KG1 (cell line): ENCODE data around the gene KRTAP4-11.
"Not testable (repeated sequence)": the region's sequence is repeated elsewhere in the genome, so short reads cannot be mapped to it uniquely, and the experiment has no call there.

Experiments
- DNase-seq: peaks from one replicate; lab custom pipeline; 2025; lab: John Stamatoyannopoulos, UW

KRTAP4-11 gene

DNA sequence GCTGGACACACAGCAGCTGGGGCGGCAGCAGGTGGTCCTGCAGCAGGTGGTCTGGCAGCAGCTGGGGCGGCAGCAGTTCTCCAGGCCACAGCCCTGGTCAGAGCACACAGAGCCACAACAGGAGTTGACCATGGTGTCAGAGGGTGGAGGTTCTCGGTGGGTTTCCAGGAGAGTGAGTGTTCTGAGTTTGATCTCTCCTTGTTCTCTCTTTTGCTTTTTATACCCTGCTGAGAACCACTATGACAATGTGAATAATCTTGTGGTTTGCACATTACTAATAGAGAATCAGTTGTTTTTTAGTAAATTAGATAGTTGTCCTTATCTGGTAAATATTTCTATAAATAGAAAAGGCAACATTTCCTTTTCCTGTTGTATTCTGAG lies 5.8 kb upstream of the KRTAP4-11 start, which contains the start of gene KRTAP4-12:
TSS of gene KRTAP4-12 (minus strand) at position 192 of the 381 bp plus-strand sequence. CDS start at position 132, 60 bp downstream.
- DNase-seq, result not testable (repeated sequence)

DNA sequence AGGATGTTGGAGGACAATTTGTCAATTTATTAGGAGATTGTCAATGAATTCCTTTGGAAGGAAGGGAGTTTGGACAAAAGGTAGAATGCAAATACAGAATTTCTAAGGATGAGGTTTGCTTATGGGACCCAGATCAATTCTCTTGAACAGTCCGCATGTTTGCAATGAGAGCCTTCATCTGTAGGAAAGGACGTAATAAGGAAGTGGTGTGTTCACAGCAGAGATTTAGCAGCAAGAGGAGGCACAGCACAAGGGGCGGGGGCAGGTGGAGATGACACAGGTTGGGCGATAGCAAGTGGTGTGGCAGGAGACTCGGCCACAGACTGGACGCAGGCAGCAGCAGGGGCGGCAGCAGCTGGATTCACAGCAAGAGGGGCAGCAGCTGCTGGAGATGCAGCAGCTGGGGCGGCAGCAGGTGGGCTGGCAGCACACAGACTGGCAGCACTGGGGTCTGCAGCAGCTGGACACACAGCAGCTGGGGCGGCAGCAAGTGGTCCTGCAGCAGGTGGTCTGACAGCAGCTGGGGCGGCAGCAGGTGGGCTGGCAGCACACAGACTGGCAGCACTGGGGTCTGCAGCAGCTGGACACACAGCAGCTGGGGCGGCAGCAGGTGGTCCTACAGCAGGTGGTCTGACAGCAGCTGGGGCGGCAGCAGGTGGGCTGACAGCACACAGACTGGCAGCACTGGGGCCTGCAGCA lies 5.3 kb upstream of the KRTAP4-11 start:
- not testable (repeated sequence) for DNase-seq

DNA sequence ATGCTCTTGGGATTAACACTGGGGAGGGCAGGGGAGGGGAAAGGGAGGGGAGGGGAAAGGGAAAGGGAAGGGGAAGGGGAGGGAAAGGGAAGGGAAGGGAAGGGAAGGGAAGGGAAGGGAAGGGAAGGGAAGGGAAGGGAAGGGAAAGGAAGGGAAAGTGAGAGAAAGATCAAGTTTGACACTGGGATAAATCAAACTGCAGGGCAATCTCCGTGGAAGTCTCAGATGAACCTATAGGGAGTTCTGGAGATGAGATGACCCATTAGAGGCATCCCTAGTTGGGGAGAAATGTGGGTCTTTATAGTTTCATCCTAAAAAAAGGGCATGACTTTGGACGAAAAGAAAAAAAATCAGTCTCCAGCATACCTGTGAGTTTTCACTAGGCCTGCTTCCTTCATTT lies 3.6 kb upstream of the KRTAP4-11 start:
- no peak for DNase-seq

DNA sequence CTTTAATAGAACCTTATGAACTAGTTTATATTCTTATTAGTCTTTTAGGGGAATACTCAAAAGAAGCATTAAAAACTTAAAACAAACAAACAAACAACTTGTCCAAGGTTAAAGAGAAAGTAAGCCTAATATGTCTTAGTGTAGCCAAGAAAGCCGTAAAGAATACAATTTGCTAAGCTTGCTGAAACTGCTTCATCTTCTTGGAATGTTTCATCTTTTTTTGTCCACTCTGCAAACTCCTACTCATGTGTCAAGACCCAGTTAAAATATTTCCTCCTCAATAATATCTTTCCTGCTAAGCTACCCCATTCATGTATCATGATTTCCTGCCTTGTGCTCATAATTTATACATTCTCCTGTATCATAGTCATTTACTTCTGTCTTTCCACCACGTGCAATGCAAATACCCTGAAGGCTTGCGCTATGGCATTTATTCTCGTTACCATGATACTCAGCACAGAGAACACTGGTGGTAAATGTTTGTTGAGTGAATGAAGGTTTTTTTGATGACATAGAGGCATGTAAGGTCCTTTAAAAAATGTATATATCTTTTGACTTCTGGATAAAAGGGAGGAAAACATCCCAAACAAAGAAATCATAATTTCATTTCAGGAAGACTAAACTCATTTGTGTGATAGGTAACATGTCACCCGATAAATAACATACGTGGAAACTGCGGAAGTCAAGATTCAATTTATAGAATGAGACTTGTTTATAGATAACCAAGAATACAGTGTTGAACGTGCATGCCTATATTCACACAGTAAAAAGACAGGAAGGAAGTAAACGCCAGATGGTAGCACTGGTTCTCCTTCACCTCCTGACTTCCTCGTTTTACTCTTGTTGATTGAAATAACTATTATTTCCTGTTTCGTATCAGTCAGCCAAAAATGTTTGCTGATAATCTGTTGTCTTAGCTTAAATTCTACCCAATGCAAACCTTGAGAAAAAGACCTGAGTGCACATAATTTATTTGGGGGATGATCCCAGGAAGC lies 1.8 kb upstream of the KRTAP4-11 start:
- DNase-seq, result peak; percentile 32

DNA sequence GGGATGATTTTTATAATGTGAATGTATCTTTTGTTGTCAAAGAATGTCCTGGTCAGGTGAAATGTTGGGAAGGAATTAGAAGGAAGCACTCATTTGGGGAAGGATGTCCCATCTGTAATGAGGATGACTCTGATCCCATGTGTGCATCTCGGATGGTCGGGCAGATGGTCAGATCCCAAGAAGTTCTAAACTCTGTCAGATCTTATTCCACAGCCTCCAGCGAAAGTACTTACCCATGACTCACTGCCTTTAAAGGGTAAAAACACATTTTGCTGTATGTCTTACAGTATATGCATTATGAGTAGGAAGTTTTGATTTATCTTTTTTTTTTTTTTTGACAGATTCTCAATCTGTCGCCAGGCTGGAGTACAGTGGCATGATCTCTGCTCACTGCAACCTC lies 548 bp upstream of the KRTAP4-11 start:
- DNase-seq, result no peak

DNA sequence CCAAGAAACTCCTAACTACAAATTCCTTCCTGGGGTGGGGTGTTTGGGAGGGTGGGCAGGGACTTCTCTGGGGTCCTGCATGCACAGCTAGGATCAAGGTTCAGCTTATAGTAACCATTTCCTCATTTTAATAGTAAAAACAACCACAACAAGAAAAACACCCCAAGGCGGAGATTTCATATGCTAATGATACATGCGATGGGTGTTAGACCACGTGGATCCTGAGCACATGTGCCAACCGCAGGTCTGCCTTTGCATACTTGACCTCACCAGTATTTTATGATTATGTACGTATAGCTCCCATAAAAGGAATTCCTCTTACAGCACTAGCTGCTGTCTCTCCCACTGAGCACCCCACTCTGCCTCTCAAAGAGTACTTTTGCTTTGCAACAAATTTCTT lies 1.9 kb downstream of the KRTAP4-11 start:
- DNase-seq, result no peak

DNA sequence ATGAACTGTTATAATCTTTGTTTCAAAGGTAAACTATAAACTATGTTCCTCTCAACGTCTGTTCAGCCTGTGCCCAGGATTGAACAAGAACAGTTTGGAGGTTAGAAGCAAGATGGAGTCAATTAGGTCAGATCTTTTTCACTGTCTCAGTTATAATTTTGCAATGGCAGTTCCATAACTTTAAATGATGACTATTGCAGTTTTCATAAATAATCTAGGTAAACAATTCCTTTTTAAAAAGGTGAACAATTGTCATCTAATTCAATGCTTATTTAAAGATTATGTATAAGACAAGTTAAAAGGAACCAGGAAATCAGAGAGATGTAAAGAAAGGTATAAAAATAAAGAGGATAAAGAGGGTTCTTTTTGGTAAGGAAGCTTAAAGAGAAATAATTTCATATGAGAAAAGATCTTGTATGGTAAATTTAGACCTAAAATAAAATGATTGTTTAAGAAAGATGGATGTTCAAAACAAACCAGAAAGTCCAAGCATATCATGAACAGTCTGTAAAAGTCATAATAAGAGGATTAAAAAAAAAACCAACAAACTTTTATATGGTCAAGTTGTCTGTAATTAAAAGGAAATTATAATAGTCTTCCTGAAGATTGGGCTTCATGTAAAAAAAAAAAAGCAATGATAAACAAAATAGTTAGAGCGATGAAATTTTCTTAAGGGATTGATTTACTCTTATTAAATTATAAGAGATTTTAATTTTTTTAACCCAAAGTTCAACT lies 6.9 kb downstream of the KRTAP4-11 start:
- DNase-seq, result no peak

DNA sequence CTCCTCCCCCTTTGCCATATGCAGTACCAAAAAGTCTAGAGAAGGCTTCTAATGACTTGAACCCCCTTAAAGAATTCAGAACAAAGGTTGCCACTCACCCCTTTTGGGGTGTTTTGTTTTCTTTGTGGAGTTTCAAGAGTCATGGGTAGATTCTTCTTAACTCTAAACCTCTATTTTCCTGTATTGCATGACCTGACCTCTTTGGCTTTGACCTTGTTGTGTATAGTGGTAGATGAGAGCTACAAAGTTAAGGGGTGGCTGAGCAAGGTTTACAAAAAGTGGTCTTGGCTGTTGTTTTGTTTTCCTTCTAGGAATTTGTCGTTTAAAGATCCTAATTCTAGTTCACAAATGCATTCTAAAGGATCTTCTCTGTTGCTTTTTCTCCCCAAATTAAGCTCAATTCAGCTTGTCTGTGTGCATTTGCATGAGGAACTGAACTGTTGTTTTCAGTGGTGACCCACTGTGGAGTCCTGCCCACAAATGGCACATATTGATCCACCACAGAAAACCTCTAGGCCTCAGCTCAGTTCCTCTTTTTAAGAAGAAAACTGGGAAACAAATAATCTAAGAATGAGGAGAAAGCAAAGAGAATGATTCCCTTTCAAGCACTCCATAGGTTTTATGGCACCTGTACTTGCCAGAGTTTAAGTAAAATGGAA lies 9.3 kb downstream of the KRTAP4-11 start:
- not testable (repeated sequence) for DNase-seq

DNA sequence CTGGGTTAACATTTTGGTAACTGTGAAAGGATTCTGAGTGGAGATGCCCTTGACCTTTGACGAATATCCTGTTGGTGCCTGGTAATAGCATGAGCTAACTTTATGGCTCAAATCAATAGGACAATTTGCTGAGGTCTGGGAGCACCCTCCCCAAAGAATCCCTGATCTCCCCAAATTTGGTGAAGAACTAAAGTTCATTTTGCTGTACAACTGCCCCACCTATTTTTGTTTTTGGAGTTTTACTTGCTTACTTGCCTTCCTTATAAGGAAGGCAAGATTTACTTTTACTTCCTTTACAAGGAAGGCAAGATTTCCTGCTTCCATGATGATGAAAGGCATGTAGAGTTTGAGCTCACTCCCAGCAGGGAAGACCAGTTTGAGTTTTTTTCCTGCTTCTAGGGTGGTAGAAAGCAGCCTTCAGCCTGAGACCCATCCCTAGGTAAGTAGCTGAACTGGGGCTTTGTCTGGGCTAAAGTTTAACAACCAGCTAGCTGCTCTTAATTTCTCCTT lies 10.2 kb downstream of the KRTAP4-11 start:
- no peak for DNase-seq

DNA sequence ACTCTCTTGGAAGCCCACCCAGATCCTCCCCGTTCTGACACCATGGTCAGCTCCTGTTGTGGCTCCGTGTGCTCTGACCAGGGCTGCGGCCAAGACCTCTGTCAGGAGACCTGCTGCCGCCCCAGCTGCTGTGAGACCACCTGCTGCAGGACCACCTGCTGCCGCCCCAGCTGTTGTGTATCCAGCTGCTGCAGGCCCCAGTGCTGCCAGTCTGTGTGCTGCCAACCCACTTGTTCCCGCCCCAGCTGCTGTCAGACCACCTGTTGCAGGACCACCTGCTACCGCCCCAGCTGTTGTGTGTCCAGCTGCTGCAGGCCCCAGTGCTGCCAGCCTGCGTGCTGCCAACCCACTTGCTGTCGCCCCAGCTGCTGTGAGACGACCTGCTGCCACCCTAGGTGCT lies 12.8 kb downstream of the KRTAP4-11 start, which contains the start of gene KRTAP4-9:
TSS of gene KRTAP4-9 (plus strand) at position 43 of the 400 bp plus-strand sequence. CDS start at position 43, 0 bp downstream.
- DNase-seq, result not testable (repeated sequence)

DNA sequence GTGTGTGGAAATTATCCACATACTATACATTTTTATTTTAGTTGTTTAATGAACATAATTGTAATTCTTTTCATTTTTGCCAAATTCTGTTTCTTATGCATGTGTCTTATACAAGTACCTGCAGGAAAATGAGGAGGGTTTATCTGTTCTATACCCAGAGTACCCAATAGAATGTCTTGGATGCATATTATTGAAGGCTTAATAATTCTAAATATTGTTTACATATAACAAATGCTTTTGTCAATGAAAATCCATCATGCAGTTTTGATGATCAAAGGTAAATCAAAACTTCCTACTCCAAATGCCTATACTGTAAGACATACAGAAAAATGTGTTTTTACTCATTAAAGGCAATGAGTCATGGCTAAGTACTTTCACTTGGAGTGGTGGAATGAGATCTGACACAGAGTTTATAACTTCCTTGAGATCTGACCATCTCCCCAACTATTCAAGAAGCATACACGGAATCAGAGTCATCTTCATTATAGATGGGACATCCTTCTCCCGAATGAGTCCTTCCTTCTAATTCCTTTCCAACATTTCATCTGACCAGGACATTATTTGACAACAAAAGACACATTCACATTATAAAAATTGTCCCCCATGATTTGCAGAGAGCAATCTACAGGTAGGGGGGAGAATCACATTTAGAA lies 13.7 kb downstream of the KRTAP4-11 start:
- not testable (repeated sequence) for DNase-seq

DNA sequence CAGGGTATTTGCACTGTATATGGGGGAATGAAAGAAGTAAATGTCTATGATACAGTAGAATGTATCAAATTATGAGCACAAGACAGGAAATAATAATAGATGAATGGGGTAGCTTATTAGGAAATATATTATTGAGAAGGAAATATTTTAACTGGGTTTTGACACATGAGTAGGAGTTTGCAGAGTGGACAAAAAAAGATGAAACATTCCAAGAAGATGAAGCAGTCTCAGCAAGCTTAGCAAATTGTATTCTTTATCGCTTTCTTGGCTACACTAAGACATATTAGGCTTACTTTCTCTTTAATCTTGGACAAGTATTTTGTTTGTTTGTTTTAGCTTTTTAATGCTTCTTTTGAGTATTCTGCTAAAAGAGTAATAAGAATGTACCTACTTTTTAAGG lies 14.3 kb downstream of the KRTAP4-11 start:
- DNase-seq, result no peak

DNA sequence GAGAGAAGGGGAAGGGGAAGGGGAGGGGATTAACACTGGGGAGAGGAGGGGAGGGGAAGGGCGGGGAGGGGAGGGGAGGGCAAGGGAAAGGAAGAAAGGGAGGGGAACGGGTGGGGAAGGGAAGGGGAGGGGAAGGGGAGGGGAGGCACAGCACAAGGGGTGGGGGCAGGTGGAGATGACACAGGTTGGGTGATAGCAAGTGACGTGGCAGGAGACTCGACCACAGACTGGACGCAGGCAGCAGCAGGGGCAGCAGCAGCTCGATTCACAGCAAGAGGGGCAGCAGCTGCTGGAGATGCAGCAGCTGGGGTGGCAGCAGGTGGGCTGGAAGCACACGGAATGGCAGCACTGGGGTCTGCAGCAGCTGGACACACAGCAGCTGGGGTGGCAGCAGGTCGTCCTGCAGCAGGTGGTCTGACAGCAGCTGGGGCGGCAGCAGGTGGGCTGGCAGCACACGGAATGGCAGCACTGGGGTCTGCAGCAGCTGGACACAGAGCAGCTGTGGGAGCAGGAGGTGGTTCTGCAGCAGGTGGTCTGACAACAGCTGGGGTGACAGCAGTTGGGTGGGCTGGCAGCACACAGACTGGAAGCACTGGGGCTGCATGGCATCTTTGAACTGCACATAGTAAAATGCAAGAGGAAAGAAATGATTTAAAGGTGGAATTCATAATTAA lies 16.4 kb downstream of the KRTAP4-11 start, which contains the start of gene KRTAP4-16:
TSS of gene KRTAP4-16 (minus strand) at position 624 of the 674 bp plus-strand sequence. CDS start at position 624, 0 bp downstream.
- DNase-seq, result no peak

DNA sequence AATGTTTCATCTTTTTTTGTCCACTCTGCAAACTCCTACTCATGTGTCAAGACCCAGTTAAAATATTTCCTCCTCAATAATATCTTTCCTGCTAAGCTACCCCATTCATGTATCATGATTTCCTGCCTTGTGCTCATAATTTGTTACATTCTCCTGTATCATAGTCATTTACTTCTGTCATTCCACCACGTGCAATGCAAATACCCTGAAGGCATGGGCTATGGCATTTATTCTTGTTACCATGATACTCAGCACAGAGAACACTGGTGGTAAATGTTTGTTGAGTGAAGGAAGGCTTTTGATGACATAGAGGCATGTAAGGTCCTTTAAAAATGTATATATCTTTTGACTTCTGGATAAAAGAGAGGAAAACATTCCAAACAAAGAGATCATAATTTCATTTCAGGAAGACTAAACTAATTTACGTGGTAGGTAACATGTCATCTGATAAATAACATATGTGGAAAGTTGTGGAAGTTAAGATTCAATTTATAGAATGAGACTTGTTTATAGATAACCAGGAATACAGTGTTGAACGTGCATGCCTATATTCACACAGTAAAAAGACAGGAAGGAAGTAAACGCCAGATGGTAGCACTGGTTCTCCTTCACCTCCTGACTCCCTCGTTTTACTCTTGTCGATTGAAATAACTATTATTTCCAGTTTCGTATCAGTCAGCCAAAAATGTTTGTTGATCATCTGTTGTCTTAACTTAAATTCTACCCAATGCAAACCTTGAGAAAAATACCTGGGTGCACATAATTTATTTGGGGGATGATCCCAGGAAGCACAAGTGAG lies 18.3 kb downstream of the KRTAP4-11 start:
- DNase-seq, result peak; percentile 18

DNA sequence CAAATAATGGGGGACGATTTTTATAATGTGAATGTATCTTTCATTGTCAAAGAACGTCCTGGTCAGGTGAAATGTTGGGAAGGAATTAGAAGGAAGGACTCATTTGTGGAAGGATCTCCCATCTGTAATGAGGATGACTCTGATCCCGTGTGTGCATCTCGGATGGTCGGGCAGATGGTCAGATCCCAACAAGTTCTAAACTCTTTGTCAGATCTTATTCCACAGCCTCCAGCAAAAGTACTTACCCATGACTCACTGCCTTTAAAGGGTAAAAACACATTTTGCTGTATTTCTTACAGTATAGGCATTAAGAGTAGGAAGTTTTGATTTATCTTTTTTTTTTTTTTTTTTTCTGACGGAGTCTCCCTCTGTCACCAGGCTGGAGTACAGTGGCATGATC lies 19.7 kb downstream of the KRTAP4-11 start:
- no peak for DNase-seq

DNA sequence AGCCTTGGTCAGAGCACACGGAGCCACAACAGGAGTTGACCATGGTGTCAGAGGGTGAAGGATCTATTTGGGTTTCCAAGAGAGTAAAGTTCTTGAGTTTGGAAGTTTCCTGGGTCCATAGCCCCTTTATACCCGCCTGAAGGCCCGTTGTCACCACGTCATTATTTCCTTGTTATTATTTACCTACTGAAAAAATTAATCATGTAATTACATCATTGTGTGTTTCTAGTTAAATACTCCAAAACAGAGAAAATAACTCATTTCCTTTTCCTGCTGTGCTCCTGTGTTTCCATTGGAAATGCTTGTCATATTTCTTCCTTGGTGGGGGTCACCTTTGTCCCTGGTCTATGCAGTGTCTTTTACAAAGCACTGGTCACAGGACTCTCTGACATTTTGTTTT lies 20.1 kb downstream of the KRTAP4-11 start, which contains the start of gene KRTAP4-8:
TSS of gene KRTAP4-8 (minus strand) at position 101 of the 400 bp plus-strand sequence. CDS start at position 43, 58 bp downstream.
- DNase-seq, result no peak

DNA sequence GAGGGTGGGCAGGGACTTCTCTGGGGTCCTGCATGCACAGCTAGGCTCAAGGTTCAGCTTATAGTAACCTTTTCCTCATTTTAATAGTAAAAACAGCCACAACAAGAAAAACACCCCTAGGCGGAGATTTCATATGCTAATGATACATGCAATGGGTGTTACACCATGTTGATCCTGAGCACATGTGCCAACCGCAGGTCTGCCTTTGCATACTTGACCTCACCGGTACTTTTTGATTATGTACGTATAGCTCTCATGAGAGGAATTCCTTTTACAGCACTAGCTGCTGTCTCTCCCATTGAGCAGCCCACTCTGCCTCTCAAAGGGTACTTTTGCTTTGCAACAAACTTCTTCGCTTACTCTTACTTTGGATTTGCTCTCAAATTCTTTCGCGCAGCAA lies 22.1 kb downstream of the KRTAP4-11 start:
- DNase-seq, result no peak

DNA sequence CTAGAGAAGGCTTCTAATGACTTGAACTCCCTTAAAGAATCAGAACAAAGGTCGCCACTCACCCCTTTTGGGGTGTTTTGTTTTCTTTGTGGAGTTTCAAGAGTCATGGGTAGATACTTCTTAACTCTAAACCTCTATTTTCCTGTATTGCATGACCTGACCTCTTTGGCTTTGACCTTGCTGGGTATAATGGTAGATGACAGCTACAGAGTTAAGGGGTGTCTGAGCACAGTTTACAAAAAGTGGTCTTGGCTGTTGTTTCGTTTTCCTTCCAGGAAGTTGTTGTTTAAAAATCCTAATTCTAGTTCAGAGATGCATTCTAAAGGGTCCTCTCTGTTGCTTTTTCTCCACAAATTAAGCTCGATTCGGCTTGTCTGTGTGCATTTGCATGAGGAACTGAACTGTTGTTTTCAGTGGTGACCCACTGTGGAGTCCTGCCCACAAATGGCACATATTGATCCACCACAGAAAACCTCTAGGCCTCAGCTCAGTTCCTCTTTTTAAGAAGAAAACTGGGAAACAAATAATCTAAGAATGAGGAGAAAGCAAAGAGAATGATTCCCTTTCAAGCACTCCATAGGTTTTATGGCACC lies 29.3 kb downstream of the KRTAP4-11 start:
- not testable (repeated sequence) for DNase-seq
